NT2/D1 (cell line): ENCODE measurements around the gene IFNGR2.

Experiments used
- YY1 ChIP-seq: IDR thresholded peaks from 2 replicates; pipeline ENCODE4 v1.6.1; 2011; ENCODE audit not compliant: insufficient read length, insufficient read depth
- ZNF274 ChIP-seq: IDR thresholded peaks from 2 replicates; pipeline ENCODE4 v1.6.1; 2011; ENCODE audit warnings: mild to moderate bottlenecking, low read depth, low read length

DNA sequence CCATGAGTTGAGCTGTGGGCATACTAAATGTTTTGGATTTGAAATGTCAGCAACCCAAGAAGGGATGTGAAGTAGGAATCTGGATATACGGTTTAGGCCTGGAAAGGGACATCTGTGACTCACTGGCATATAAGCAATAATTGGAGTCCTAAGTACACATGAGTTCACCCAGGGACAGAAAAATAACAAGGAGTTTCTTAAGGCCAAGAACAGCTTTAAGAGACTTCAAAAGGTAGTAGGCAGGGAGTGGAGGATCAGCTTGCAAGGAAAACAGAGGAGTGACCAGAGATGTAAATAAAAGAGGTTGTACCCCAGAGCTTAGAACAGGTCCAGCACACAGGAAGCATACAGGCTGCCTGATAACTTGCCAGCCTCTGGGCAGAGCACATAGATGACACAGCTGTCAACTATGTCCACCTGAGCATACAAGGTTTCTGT, 48.4 kb downstream of the IFNGR2 start:
- TF ChIP-seq YY1 = no peak
- no peak for TF ChIP-seq ZNF274
